ENCODE results near the gene DUOX2.

GRCh38 chr15:45147606-45148005 lies 33.6 kb upstream of the DUOX2 start:
- TF ChIP-seq, protein P1, sequence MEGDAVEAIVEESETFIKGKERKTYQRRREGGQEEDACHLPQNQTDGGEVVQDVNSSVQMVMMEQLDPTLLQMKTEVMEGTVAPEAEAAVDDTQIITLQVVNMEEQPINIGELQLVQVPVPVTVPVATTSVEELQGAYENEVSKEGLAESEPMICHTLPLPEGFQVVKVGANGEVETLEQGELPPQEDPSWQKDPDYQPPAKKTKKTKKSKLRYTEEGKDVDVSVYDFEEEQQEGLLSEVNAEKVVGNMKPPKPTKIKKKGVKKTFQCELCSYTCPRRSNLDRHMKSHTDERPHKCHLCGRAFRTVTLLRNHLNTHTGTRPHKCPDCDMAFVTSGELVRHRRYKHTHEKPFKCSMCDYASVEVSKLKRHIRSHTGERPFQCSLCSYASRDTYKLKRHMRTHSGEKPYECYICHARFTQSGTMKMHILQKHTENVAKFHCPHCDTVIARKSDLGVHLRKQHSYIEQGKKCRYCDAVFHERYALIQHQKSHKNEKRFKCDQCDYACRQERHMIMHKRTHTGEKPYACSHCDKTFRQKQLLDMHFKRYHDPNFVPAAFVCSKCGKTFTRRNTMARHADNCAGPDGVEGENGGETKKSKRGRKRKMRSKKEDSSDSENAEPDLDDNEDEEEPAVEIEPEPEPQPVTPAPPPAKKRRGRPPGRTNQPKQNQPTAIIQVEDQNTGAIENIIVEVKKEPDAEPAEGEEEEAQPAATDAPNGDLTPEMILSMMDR (IDR thresholded peaks at IDR 0.05): no peak
- TF ChIP-seq POLR2A (IDR thresholded peaks at IDR 0.05): no peak

Measured in upper lobe of left lung (tissue), 4 donors.